ENCODE data around the gene PMS2.
"Not testable (repeated sequence)": the region's sequence is repeated elsewhere in the genome, so short reads cannot be mapped to it uniquely, and the experiment has no call there.

DNA sequence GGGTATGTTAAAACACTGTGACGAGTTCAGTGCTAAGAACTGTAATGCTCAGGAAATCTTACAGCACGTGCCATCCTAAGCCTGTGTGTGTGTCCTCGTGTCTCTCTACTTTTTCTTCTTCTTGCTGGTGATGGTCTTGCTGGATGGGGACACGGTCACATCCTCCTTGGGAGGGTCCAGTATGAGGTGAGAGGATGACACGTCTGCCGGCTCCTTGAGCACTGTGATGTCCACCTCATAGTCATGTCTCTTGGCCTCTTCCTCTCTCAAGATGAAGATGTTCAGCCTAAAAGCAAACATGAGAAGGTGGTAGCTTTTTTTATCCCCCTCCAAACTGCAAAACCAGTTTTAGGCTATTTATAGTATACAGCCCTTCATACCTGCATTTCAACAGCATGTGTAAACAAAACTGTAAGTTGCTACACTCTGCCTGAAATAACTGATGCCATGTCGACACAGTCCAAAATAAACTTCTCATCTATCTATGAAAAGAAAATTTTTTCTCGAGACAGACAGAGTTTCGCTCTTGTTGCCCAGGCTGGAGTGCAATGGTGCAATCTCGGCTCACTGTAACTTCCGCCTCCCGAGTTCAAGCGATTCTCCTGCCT is 82.5 kb downstream of the PMS2 start:
- not testable (repeated sequence) for TF ChIP-seq SRF (IDR thresholded peaks at IDR 0.05; ENCODE audit: low read depth); POLR2A (IDR thresholded peaks at IDR 0.05; ENCODE audit: borderline replicate concordance, extremely low read depth, insufficient read depth, insufficient read length); EZH2 (IDR thresholded peaks at IDR 0.05); POLR2AphosphoS5 (IDR thresholded peaks at IDR 0.05; ENCODE audit: low read depth, low read length); ELF1 (IDR thresholded peaks at IDR 0.05; ENCODE audit: borderline replicate concordance, low read depth); EZH2phosphoT487 (IDR thresholded peaks at IDR 0.05; ENCODE audit: borderline replicate concordance); SIN3A (IDR thresholded peaks at IDR 0.05; ENCODE audit: low read depth); JUND (IDR thresholded peaks at IDR 0.05); YY1 (IDR thresholded peaks at IDR 0.05; ENCODE audit: extremely low read depth, insufficient replicate concordance, low read depth, low read length); ZNF274 (IDR thresholded peaks at IDR 0.05; ENCODE audit: low read depth, low read length); CEBPB (IDR thresholded peaks at IDR 0.05; ENCODE audit: low read depth)
- TF ChIP-seq, protein P1, sequence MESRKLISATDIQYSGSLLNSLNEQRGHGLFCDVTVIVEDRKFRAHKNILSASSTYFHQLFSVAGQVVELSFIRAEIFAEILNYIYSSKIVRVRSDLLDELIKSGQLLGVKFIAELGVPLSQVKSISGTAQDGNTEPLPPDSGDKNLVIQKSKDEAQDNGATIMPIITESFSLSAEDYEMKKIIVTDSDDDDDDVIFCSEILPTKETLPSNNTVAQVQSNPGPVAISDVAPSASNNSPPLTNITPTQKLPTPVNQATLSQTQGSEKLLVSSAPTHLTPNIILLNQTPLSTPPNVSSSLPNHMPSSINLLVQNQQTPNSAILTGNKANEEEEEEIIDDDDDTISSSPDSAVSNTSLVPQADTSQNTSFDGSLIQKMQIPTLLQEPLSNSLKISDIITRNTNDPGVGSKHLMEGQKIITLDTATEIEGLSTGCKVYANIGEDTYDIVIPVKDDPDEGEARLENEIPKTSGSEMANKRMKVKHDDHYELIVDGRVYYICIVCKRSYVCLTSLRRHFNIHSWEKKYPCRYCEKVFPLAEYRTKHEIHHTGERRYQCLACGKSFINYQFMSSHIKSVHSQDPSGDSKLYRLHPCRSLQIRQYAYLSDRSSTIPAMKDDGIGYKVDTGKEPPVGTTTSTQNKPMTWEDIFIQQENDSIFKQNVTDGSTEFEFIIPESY (IDR thresholded peaks at IDR 0.05; ENCODE audit: extremely low read depth, insufficient replicate concordance, low read length), result not testable (repeated sequence)
- TF ChIP-seq, protein P2, sequence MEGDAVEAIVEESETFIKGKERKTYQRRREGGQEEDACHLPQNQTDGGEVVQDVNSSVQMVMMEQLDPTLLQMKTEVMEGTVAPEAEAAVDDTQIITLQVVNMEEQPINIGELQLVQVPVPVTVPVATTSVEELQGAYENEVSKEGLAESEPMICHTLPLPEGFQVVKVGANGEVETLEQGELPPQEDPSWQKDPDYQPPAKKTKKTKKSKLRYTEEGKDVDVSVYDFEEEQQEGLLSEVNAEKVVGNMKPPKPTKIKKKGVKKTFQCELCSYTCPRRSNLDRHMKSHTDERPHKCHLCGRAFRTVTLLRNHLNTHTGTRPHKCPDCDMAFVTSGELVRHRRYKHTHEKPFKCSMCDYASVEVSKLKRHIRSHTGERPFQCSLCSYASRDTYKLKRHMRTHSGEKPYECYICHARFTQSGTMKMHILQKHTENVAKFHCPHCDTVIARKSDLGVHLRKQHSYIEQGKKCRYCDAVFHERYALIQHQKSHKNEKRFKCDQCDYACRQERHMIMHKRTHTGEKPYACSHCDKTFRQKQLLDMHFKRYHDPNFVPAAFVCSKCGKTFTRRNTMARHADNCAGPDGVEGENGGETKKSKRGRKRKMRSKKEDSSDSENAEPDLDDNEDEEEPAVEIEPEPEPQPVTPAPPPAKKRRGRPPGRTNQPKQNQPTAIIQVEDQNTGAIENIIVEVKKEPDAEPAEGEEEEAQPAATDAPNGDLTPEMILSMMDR (IDR thresholded peaks at IDR 0.05 in 2 of 3, conservative IDR thresholded peaks at IDR 0.05 in 1 of 3; ENCODE audit: borderline replicate concordance in 1 of 3, insufficient read depth in 1 of 3, low read depth in 2 of 3, low read length in 2 of 3), result not testable (repeated sequence)
- TF ChIP-seq, protein P3, sequence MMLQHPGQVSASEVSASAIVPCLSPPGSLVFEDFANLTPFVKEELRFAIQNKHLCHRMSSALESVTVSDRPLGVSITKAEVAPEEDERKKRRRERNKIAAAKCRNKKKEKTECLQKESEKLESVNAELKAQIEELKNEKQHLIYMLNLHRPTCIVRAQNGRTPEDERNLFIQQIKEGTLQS (IDR thresholded peaks at IDR 0.05), result not testable (repeated sequence)
